ENCODE results near the gene DMRTA2.

- TF ChIP-seq POLR2A (IDR thresholded peaks at IDR 0.05; ENCODE audit: low read depth, low read length) (no peak), POLR2AphosphoS5 (IDR thresholded peaks at IDR 0.05; ENCODE audit: low read depth, low read length) (no peak), TAF1 (IDR thresholded peaks at IDR 0.05; ENCODE audit: low read depth, low read length) (no peak), POU2F2 (IDR thresholded peaks at IDR 0.05; ENCODE audit: low read depth, low read length) (no peak), SPI1 (IDR thresholded peaks at IDR 0.05; ENCODE audit: low read depth, low read length) (no peak)
These were observed 15.7 kb upstream of the DMRTA2 start for GRCh38 chr1:50438945-50439344.
